ENCODE results near the gene TTC28.

Gene TTC28

GRCh38 chr22:28254396-28254795, 425.2 kb downstream of the TTC28 start:
- DNase-seq = no peak

DNA sequence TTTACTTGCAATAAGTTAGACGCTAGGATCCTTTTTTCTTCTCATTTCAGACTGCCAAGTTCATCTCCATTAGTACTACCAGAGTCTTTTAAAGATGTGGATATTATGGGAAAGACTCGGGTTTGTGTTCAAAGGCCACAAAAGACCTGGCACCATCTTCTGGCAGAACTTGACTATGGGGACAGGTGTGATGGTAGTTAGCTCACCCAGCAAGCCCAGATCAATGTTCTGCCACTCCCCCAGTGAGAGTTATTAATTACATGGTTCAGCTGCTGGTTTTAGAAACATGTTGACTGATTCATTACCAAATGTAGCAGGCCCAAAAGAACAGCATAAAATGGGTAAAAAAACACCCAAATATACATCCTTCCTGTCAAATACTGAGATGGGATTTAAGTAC, 427.1 kb downstream of the TTC28 start:
- no peak for DNase-seq

GRCh38 chr22:28250036-28250695, 429.5 kb downstream of the TTC28 start:
- no peak for DNase-seq

GRCh38 chr22:28249402-28249801, 430.2 kb downstream of the TTC28 start:
- no peak for DNase-seq

DNA sequence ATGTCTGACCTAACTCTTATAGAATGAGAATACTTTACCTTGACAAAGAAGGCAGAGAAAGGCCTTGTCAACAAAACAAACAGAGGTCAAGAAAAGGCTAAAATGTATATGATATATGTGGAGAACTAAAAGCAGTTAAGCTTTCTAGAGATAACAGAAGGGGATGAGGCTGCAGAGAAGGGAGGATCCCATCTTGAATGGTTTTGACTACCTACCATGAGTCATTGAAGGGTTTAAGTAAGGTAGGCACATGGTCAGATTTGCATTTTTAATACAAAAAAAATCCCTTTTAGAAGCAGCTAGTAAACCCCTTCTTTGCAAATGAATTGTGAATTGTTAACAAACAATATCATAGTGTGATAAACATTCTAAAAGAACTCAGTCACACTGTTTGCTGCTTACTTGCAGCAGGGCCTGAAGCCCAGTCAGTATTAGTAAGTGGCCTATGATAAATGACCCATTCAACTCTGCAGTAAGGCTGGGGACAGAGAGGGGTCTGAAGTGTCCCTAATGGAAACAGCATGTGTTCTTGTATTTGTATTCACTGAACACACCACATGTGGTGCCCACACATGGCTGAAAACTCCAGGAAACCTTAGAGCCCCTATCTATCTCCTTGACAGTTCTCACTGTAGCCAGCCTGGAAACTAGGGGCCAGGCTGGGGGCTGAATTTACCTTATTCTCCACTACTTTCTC, 431.8 kb downstream of the TTC28 start:
- DNase-seq = no peak

DNA sequence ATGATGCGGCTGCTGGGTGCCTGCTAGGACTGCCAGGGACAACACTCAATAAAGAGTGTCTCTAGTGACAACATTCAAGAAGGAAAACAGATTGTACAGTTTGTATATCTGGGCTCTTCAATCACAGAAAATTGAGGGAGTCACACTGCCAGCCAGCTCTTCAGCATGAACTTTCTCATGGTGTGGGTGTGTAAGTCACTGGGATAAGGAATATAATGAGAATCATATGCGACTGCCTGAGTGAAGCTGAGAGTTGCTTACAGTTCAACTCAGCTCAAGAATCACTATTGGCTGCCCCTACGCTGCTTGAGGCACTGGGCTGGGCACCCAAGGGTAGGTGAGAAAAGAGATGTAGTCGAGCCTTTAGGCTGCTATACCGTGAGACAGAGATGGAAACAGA, 432.5 kb downstream of the TTC28 start:
- no peak for DNase-seq

DNA sequence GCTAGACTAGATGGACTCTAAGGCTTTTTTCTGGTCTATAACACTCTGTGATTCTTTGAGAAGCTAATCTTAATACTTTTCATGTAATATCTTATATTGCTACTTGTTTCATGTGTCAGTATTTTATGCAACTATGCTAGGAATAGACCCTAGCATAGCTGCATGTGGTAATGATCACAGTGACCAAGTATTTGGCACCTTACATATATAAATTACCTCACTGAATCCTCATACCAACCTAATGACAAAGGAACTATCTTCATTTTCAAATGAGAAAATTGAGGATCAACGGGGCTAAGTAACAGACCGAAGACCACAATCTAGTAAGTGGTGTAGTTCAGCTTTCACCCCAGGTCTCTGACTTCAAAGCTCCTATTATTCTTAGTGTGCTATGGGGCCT, 433.2 kb downstream of the TTC28 start:
- no peak for DNase-seq

DNA sequence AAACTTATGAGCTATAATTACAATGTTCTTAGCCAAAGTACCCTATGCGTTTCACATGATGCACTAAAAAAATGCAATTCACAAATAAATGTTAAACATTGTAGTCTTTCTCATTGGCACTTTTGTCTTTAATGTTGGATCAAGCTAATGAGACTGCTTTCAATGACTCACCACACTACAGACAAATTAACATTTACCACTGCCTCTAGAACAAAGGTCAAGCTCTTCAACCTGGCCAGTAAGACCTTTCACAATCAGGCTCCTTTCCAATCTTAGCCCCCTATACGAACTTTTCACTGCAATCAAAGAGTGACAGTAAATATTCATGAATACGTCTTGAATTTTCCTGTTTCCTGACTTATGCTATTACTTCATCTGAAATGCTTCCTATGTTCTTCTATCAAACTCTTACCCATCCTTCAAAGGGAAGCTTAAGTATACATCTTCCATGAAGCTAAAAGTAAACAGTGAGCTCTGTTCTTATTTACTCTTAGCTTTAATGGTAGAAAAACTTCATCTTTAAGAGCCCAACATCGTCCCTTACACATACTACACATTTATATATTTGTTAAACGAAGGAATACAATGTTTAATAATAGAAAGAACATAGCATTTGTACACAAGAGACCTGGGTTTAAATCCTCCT, 433.9 kb downstream of the TTC28 start:
- no peak for DNase-seq

DNA sequence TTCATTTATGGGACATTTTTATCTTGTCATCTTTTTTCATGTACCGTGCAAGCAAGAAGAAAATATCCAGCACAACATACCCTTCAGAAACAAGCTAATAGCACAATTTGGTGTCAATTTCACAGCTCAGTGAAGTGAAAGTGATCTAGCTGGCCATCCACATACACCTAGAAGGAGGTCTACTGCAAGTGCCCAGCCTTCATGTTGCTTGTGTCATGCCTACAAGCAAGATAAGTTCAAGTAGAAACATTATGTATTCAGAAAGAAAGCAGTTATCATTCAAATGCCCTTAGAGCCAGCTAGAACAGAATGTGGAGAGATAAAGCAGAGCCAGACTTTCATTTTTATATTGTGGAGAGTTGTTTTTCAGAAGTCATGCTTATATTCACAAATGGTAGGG, 434.9 kb downstream of the TTC28 start:
- no peak for DNase-seq

DNA sequence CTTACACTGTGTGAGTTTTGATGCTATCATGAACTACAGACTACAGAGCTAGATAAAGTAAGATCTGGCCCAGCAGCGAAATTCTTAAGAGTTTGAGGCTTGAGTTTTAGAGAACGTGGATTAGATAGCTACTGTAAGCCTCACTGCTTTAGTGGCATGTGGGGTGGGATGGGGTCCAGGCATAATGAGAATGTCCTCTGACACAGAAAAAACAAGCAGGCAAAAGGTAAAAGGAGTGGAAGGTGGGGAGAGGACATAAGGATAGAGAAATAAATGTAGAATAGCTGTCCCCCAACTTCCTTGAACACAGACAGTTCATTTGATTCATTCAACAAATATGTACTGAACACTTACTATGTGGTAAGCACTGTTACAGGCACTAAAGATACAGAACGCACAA, 436.1 kb downstream of the TTC28 start:
- no peak for DNase-seq

DNA sequence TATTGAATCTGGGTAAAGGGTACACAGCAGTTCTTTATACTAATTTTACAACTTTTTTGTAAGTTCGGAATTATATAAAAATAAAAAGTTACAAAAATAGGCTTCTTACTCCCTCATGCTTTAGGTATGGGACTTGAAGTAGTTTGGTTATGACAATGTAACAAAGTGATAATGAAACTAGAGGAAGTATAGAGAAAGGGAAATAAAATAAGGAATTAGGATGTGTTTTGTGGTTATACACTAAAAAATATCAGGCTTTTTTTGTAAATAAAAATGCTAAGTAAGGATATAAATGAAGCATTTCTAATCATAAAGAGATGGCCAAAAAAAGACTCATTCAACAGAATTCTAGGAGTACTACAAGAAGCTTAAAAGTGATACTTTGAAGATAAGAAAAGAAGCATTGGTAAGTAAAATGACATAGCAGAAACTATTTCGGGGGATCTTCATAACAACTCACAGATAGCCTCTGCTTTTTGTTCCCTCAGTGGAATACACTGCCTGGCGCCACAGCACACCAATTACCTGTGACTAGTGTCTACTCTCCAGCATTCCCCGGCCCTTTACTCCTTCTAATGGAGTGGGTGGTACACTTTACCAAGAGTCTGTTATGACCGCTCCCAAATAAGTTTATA, 437.9 kb downstream of the TTC28 start:
- no peak for DNase-seq

DNA sequence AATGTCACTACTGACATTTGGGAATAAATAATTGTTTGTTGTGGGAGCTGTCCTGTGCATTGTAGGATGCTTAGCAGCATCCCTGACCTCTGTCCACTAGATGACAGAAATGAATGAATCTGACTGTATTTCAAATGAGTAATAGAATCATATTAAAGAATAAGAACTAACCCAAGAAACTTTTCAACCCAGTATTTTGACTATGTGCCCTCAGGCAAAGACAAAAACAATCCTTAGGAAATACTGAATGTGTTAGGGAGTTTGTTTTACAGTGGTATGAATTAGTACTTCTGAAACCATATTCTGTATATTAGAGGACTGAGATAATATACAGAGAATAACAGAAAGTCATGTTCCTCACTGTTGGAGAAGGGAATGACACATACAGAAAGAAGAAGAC, 439.7 kb downstream of the TTC28 start:
- DNase-seq = no peak

- no peak for DNase-seq
These were observed 441.9 kb downstream of the TTC28 start for GRCh38 chr22:28237783-28238182.

DNA sequence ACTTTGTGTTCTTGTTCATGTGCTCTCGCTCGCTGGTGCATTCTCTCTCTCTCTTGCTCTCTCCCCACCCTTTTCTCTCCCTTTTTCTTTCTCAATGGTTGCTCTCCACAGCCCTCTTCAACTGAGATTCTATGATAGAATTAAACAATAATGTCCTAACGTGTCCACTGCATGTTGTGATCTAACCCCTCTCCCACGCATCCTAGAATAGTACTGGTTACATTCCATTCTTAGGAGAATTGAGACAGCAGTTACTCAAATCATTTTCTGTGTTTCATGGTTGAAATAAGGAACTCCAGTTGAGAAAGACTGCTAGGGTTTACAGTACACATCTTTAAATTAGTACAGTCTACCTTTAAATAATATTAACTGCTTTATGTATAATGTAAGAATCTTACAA, 442.5 kb downstream of the TTC28 start:
- no peak for DNase-seq

DNA sequence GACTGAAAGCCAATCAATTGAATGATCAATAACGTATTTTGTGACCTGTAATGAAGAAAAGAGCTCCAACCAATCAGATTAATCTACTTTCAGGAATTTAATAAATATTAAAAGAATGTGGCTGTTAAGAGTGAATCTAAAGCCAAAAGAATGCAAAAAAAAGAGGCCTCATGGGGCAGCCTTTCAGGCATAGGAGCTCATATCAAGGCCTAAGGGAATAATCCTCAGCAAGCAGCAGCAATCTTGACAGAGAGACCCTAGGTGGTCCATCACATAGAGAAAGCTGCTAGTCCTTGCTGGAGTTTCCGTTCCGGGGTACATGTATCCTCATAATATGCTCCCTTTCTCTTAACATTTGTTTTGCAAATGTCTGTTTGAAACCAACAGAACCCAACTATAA, 447.4 kb downstream of the TTC28 start:
- no peak for DNase-seq

GRCh38 chr22:28231441-28231840, 448.2 kb downstream of the TTC28 start:
- DNase-seq = no peak

GRCh38 chr22:28230671-28231070, 449.0 kb downstream of the TTC28 start:
- DNase-seq = no peak

GRCh38 chr22:28229566-28230485, 449.8 kb downstream of the TTC28 start:
- peak; percentile 45 for DNase-seq

GRCh38 chr22:28223826-28224225, 455.8 kb downstream of the TTC28 start:
- DNase-seq = no peak

DNA sequence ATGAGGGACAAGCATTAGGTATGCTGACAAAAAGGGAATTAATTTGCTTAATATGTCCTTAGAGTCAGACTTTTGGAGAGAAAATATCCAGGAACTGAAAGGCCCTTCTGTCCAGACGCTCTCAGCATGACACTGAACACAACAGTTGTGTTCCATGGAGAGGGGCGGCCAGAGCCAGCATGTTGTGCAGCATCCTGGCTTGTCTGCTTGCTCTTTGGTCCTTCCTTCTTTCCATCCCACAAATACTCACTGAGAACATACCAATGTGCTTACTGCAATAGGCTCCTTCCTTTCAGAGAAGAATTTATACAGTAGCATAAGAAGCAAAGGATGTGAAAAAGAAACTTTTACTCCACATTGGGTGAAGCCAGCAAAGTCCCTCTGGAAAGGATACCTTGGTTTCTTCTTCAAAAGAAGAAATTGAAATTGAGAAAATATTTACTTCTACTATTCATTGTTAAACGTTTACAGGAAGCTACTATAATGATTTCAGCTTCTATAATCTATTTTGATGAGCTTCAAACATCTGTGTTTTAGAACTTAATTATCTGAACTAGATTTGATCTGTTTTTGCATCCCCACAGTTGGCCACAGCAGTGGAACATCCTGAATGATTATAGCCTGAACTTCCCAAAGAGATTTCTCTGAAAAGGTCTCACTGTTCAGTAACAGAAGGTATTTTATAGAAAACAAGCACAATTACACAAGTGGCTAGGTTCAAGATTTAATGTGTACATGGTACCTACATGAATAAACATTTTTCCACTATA, 456.5 kb downstream of the TTC28 start:
- peak; percentile 47 for DNase-seq

GRCh38 chr22:28222571-28222970, 457.1 kb downstream of the TTC28 start:
- DNase-seq = no peak

DNA sequence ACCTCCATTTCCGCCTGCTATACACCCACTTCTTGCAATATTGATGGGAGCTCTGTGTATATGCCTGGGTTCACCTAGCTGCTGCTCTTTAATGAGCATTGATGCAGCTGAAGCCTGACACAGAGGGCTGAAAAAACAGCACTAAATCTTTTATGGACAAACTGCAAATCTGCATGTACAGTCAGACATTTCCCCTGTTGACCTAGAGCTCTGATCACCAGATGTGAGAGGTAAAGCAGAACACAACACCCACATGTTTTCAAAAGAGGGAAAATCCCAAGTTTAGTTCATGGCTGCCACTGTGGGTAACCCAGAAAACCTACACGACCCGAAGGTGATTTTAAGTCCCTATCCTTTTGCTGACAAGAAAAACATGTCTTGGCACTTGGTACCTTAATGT, 457.6 kb downstream of the TTC28 start:
- no peak for DNase-seq

Measured in right hindlimb (tissue), 1 donor.